NCI-H2196 treated with DMSO at 0.1 percent for 48 hours (cell line): ENCODE data around the gene IGF2.
"Not testable (repeated sequence)": the region's sequence is repeated elsewhere in the genome, so short reads cannot be mapped to it uniquely, and the experiment has no call there.

Source experiments
- DNase-seq: peaks from one replicate; lab custom pipeline; 2025; ENCODE audit not compliant: unreplicated experiment; lab: John Stamatoyannopoulos, UW

The IGF2 gene, protein sequence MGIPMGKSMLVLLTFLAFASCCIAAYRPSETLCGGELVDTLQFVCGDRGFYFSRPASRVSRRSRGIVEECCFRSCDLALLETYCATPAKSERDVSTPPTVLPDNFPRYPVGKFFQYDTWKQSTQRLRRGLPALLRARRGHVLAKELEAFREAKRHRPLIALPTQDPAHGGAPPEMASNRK

GRCh38 chr11:2139123-2139521 is at the start of gene IGF2:
IGF2 (minus strand) TSS chr11:2139389; CDS start chr11:2135523, 3,866 bp downstream.
- DNase-seq: no peak

DNA sequence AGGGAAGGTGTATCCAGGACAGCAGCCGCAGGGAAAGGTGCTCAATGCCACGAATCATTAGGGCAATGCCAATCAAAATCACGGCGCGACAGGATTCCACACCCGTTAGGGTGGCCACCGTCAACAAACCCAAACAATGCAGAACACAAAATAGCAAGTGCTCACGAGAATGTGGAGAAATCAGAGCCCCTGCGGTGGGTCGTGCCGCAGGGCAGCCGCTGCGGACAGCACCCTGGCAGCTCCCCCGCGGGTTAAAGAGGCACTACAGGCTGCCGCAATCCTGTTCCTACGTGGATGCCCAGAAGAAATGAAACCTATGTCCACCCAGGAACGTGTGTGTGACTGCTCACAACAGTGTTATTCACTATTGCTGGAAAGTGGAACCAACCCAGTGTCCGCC is 49.6 kb upstream of the IGF2 start:
- no peak for DNase-seq

DNA sequence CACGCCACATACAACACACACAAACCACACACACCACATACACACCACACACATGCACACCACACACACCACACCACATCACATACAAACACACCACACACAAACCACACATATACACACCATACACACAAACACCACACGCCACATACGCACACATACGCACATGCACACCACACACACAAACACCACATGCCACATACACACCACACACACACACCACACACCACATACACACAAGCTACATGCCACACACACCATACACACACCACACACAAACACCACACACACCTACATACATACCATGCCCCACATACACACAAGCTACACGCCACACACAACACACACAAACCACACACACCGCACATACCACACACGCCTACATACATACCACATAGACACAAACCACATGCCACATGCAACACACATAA is 48.1 kb upstream of the IGF2 start:
- DNase-seq: no peak

DNA sequence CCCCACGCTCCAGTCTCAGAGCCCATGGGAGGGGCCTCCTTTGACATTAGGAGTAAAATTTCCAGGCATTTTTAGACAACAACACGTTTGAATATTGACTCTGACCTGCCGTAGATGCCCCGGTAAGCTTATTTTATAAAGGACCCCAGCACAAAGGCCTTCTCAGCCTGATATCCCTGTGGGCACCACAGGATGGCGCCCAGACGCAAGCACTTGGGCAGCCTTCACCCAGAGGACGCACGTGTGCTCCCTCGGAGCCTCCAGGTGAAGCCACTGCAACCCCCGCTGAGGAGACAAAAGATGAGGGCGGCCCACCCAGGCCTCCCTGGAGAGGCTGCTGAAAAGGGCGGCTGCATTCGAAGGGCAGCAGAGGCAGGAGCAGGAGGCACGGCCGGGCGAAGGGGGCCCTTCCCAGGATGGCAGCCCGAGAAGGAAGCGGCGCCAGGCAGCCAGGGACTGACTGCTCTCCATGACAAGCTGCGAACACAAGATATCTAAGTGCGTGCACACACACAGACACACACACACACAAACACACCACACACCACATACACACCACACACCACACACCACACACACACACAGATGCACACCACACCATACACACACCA is 47.6 kb upstream of the IGF2 start:
- DNase-seq: peak; percentile 22

- DNase-seq: no peak
Observed at GRCh38 chr11:2185324-2186085, 46.3 kb upstream of the IGF2 start.

- no peak for DNase-seq
Observed at GRCh38 chr11:2182692-2183474, 43.7 kb upstream of the IGF2 start.

DNA sequence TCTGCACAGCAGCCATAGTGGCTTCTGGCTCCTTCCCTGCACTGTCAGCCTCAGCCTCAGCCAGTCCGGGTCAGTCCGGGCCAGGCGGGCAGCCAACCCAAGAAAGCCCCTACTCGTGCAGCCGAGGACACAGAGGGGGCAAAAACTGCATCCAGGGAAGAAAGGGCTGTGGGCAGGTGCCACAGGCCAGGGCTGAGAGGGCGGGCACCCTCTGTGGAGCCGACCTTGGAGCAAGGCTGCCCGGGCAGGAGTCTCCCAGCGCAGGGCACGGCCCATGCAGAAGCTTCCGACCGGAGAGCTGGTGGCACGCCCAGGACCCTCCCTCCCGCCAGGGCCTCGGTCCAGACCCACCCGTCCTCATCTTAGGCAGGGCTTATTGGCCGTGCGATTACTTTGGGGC is 42.9 kb upstream of the IGF2 start:
- DNase-seq: no peak

- no peak for DNase-seq
Observed at GRCh38 chr11:2180789-2181370, 41.7 kb upstream of the IGF2 start.

DNA sequence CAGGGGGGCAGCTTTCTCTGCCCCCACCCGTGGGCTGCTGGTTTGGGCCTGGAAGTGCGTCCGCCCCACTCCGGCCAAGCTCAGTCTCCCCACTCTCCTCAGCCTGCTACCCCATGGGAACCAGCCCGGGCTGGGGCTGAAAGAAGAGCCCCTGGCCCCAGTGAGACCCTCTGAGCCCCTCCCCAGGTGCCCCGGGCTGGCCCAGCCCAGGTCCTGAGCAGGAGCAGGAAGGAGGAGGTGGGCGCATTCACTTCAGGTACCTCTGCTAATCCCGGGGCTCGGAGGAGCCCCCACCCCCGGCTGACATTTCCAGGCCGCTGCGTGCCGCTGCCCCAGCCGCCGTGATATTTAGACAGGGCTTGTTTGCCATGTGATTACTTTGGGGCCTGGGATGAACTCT is 41.2 kb upstream of the IGF2 start:
- no peak for DNase-seq

DNA sequence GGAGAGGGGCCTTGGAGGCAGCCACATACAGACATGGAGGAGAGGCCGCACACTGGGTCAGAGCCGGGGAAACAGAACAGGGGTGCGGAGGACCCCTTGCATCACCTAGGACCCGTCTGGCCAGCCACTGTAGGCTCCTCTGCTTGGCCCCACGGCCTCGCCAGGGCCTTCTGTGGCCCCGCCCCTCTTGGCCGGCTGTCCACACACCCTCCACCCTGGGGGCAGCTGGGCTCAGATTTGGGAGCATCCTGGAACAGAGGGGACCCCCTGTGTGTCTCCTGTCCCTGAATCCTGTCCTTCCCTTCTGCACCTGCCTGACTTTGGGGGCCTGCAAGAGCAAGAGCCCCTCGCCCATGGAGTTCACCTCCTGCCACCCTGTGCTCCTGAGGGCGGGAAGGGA is 40.3 kb upstream of the IGF2 start:
- no peak for DNase-seq

DNA sequence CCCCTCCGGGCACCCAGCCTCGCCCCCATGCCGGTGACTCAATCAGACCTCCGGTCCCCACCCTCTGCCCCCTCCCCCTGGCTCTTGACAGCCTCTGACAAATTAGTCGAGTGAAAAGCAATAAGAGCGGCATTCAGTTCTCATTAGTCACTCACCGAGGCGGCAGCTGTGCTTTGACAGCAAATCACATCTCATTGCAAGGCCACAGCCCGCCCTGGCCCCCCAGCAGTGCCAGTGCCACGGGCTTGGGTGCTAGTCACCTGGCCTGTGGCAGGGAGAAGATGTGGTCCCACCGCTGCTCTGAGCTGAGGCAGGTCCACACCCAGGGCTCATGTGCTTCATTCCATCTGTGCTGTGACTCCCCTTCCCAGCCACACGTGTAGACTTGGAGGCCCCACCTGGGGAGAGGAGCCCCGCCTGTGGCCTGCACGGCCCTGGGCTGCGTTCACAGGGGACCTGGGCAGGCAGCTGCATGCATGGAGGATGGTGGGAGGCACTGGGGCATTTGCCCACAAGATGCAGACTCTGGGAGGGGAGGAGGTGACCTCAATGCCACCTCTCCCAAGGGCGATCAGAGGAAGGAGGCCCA is 39.8 kb upstream of the IGF2 start:
- DNase-seq: no peak

DNA sequence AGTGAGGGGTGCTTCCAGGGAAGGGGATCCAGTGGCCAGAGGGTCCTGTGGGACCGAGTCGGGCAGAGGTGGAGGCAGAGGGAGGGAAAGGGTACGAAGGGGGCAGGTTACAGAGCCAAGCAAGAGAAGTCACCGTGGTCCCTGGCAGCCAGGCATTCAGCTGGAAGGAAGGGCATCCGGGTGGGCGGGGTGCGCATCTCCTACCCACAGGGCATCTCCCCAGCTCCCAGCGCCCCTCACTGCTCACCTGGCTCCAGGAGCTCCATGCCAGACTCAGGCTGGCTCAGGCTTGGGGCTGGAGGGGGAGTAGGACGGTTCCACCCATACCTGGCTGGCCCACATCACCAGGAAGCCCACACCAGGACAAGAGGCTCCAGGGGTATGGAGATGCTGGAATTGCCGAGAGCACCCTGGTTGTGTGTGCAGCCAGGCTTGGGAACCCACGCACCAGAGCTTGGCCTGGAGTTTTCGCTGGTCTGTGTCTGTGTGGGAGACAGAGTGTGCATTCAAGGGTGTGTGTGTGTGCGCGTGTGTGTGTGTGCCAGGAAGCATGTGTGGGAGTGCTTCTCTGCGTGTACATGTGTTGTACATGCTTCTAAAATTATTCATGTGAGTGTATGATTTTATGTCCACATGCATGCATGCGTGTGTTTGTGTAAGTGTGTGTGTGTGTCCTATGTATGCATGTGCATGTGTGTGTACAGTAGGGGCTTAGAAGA is 39.0 kb upstream of the IGF2 start:
- not testable (repeated sequence) for DNase-seq

- no peak for DNase-seq
Observed at GRCh38 chr11:2177076-2177475, 37.9 kb upstream of the IGF2 start.

GRCh38 chr11:2176389-2176900 is 37.3 kb upstream of the IGF2 start:
- no peak for DNase-seq

GRCh38 chr11:2175659-2176058 is 36.5 kb upstream of the IGF2 start:
- DNase-seq: no peak

- DNase-seq: no peak
Observed at GRCh38 chr11:2174361-2174760, 35.2 kb upstream of the IGF2 start.

DNA sequence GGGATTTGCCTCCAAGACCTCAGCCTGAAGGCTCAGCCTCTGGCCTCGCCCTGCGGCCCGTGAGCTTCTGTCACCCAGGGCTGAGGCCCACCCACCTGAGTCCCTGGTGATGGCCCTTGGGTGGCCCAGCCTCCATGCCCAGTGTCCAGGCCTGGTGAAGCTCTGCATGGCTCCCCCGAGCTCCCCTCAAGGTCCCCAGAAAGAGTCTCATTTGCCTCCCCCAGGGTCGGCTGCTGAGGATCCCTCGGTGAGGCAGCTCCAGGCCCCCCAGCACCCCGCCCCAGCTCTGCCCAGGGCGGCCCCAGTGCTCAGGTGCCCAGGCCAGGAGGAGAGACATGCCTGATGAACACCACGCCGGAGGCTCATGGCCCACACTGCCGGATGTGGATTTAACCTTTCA is 34.6 kb upstream of the IGF2 start:
- DNase-seq: no peak

DNA sequence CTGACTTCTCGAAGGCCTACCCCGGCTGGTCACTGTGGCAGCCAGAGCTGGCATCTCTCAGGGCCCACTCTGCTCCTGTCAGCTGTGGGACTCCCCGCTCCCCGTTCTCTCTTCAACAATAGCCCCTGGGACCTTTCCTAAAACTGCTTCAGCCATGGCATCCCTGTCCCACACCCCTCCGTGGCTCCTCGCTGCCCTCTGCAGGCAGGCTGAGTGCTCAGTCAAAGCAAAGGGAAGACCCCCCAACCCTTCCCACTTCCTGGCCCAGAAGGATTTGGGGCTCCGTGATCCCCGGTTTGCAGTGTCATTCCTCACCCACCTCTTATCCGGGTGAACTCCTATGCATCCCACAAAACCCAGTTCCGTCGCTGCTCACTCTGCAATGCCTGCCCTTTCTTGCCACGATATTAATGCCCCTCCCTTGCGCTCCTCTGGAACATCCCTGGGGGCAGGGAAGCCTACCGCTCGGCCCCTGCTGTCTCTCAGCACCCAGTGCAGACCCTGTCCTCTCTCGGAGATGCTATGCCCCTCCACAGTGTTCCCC is 34.0 kb upstream of the IGF2 start:
- DNase-seq: no peak

DNA sequence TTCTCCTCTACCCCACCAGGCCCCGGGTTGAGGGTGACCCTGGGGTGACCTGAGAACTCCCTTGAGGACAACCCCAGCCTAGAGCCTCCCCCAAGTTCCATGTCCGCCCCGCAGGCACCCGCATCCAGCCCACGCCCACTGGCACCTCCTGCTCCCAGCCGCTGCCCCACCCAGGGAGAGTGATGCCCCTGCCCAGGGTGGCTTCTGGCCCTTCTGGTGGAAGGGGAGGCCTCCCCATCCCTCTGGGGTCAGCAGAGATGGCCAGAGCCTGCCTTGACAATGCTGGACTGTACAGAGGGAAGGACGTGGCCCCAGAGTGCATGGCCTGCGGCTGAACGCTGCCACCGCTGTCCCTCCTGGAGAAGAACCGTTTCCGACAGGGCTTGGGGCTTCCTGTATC is 33.5 kb upstream of the IGF2 start:
- DNase-seq: no peak

DNA sequence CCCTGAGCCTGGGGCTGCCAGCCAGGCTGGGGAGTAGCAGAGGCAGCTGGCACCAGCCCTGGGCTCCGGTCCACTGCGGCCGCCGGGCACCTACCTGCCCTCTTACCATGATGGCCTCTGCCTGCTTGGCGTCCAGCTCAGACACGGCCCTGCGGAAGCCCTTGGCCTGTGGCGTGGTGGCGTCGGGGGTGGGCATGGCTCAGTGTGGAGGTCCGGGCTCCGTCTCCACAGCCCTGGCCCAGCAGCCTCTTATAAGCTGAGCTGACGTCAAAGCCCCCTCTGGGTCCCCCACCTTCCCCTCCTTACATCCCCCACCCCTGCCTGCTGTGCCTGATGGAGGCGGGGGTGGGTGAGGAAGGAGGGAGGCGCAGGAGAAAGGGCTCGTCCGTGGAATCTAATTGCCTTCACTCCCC is 32.4 kb upstream of the IGF2 start, which contains the start of gene TH:
TSS of gene TH (minus strand) at position 225 of the 413 bp plus-strand sequence. CDS start at position 196, 29 bp downstream.
- DNase-seq: no peak
